Heart left ventricle (tissue), 16 donors: ENCODE measurements around the gene TMEM181. TPM values are rescaled to one million over a fixed set of nuclear protein-coding genes. Genes with fewer than 3 reads are reported as not detected.

Experiments
- ATAC-seq, 4 donors: fragments of 200-7000 bp; cut with Tn5 transposase; one replicate each; pipeline ENCODE4 v1.9.1; 2020 to 2022; ENCODE audit warnings: moderate library complexity in 4 of 4, mild to moderate bottlenecking in 3 of 4, moderate number of reproducible peaks in 1 of 4
- DNase-seq, 5 donors: peaks; one replicate each; pipeline ENCODE4 v3.0.0-alpha.2; 2020
- H3K27ac ChIP-seq, 12 donors: fragments of 200-600 bp; sonication (generic) in 4 of 12; one replicate each; pipeline versions ENCODE4 v1.5.0 to v1.8.0; 2016 to 2022; ENCODE audit warnings: mild to moderate bottlenecking in 2 of 12
- H3K27me3 ChIP-seq, 9 donors: fragments of 200-600 bp; sonication (generic) in 2 of 9; one replicate each; pipeline versions ENCODE4 v1.5.1 to v1.8.0; 2016 to 2022; ENCODE audit warnings: mild to moderate bottlenecking in 3 of 9
- H3K36me3 ChIP-seq, 9 donors: fragments of 200-600 bp; sonication (generic) in 2 of 9; one replicate each; pipeline versions ENCODE4 v1.5.0 to v1.8.0; 2018 to 2022; ENCODE audit warnings: mild to moderate bottlenecking in 2 of 9
- H3K4me1 ChIP-seq, 12 donors: fragments of 200-600 bp; sonication (generic) in 4 of 12; one replicate each; pipeline versions ENCODE4 v1.5.0 to v1.8.0; 2016 to 2022; ENCODE audit warnings: mild to moderate bottlenecking in 3 of 12
- H3K4me3 ChIP-seq, 12 donors: fragments of 200-600 bp; sonication (generic) in 4 of 12; one replicate each; pipeline versions ENCODE4 v1.5.0 to v1.8.0; 2017 to 2022; ENCODE audit warnings: mild to moderate bottlenecking in 9 of 12, moderate library complexity in 4 of 12
- H3K9me3 ChIP-seq, 12 donors: fragments of 200-600 bp; sonication (generic) in 4 of 12; one replicate each; pipeline versions ENCODE4 v1.5.0 to v1.8.0; 2016 to 2022; ENCODE audit warnings: mild to moderate bottlenecking in 1 of 12
- CTCF ChIP-seq, 12 donors: fragments of 200-600 bp; sonication (generic) in 4 of 12; IDR thresholded peaks; one replicate each; pipeline versions ENCODE4 v1.5.0 to v1.8.0; 2018 to 2022; ENCODE audit warnings: antibody characterized with exemption in 12 of 12, mild to moderate bottlenecking in 5 of 12
- POLR2A ChIP-seq, 2 donors: fragments of 450-650 bp; IDR thresholded peaks; one replicate each; pipeline ENCODE4 v1.6.1; 2017; ENCODE audit warnings: antibody characterized with exemption in 2 of 2, mild to moderate bottlenecking in 2 of 2, moderate library complexity in 2 of 2
- WGBS, 4 donors: extraction: QIAGEN DNeasy Blood & Tissue Kit in 2 of 4; methylation state at CpG; one replicate each; pipeline versions ENCODE4 v1.1.5 to v1.1.7; 2013 to 2018; 5-methylcytosine and 5-hydroxymethylcytosine counted together
- intact Hi-C, 10 donors: fragments of 100-400 bp; cut with DNase I; formaldehyde crosslinking; loops; one replicate each; pipeline versions ENCODE4 v1.11.1 to v1.14.2; 2022
- polyA plus RNA-seq, 2 donors: library from polyadenylated mRNA; stranded (reverse); fragments of 200-250 nt; gene quantifications; one replicate each; pipeline ENCODE4 v1.2.3, GENCODE V29; 2013
- total RNA-seq, 9 donors: library from RNA; depleted of rRNA in 2 of 9; stranded (reverse); fragments of >200 nt in 2 of 9; fragmentation: NEBNext Ultra II Directional in 3 of 9; extraction: Animal tissue kit (Norgen Biotek cat#: 25700) in 3 of 9; gene quantifications; one replicate each; pipeline versions ENCODE4 v1.1.0 to v1.2.4, GENCODE V29; 2016 to 2023
- donor health status: ischemic (EF 13 %, LVEDD 7.1; RV severe dilation, severe dysfunction).
- donor health status: healthy with polysubstance abuse.
- donor health status: DM: no; HTN: yes; CAD: no.
- donor health status: DM: no; HTN: no; CAD: no.
- donor health status: ischemic (EF 25% LVEDD 6.9; RV normal size, moderate dysfunction).
- donor health status: ischemic (EF 25% LVEDD 5.7; RV mildly dilated, moderate dysfunction).
- donor health status: healthy.
- donor health status: DM: yes; HTN: yes; CAD: no.
- donor health status: ischemic (EF 35%, LVEDD 5.7; RV mildly dilated, moderate dysfunction).
- donor health status: nonischemic (EF 11% LVEDD 7.7; RV severe dilation, severe dysfunction).
- donor health status: DM: yes; HTN: yes; CAD: no.
- donor health status: PGD.
- donor health status: ischemic (EF 29% LVEDD 5.4; RV normal size, mild dysfunction).
- donor health status: nonischemic (EF 23%, LVEDD 6.1; RV moderate dilation, normal function).

TMEM181 gene
- total and polyA plus RNA-seq, 11 donors, result 4.3 to 14.3 (median 10.1) TPM

GRCh38 chr6:158608221-158608620 lies 48.3 kb downstream of the TMEM181 start:
- Histone ChIP-seq H3K36me3 (peaks cover 0 to 78% (median 39%) of the 10 kb centered on the region in 9 donors), H3K4me3 (no peak overlapping the region), H3K27me3 (no peaks in the 10 kb centered on the region), H3K27ac (no peak overlapping the region), H3K4me1 (peaks cover 0 to 32% (median 20%) of the 10 kb centered on the region in 12 donors), H3K9me3 (no peaks in the 10 kb centered on the region)
- ATAC-seq (no peak), DNase-seq (no peak)
- WGBS, 4 donors, result 94 to 98% (median 95%) methylated on average over 12 of the region's 12 CpGs
- no peak for TF ChIP-seq POLR2A (IDR thresholded peaks at IDR 0.05)
- TF ChIP-seq CTCF (IDR thresholded peaks at IDR 0.05), result no peak
- intact Hi-C loops, result loop anchor here in 6 of 10 donors (5.0 to 10.0 kb wide), 3 partner anchors 381 to 386 kb away; no protein-coding TSS in a partner anchor

- DNase-seq, result no peak
- H3K4me3 ChIP-seq, result no peak overlapping the region
These were observed 49.7 kb downstream of the TMEM181 start for GRCh38 chr6:158609455-158610155.

GRCh38 chr6:158610319-158610968 lies 50.6 kb downstream of the TMEM181 start:
- DNase-seq (no peak), ATAC-seq (peak; percentile 57 to 74 (median 66))
- Histone ChIP-seq H3K36me3 (peaks cover 0 to 67% (median 39%) of the 10 kb centered on the region in 9 donors), H3K27me3 (no peaks in the 10 kb centered on the region), H3K4me3 (no peak overlapping the region), H3K9me3 (peaks cover 0 to 8% (median 0%) of the 10 kb centered on the region in 12 donors), H3K27ac (peak overlapping the region in 6 of 12 donors; percentile 5 to 69 (median 58)), H3K4me1 (peaks cover 0 to 32% (median 20%) of the 10 kb centered on the region in 12 donors)
- TF ChIP-seq POLR2A (IDR thresholded peaks at IDR 0.05), result no peak
- no peak for TF ChIP-seq CTCF (IDR thresholded peaks at IDR 0.05)
- WGBS, 4 donors, result 64 to 79% (median 71%) methylated on average over 9 of the region's 9 CpGs
- intact Hi-C loops, result no loop called here

More at GRCh38 chr6:158609455-158610155, 49.7 kb downstream of the TMEM181 start:
- WGBS, 4 donors, result 79 to 83% (median 82%) methylated on average over 11 to 13 of the region's 13 CpGs
- H3K9me3 ChIP-seq, result peaks cover 0 to 3% (median 0%) of the 10 kb centered on the region in 12 donors
- no peak for TF ChIP-seq POLR2A (IDR thresholded peaks at IDR 0.05)
- TF ChIP-seq CTCF (IDR thresholded peaks at IDR 0.05), result no peak
- peaks cover 0 to 32% (median 20%) of the 10 kb centered on the region in 12 donors for H3K4me1 ChIP-seq
- intact Hi-C loops, result loop anchor here in 6 of 10 donors (5.0 to 10.0 kb wide), 3 partner anchors 382 to 387 kb away; no protein-coding TSS in a partner anchor
- H3K36me3 ChIP-seq, result peaks cover 0 to 70% (median 40%) of the 10 kb centered on the region in 9 donors
- H3K27me3 ChIP-seq, result no peaks in the 10 kb centered on the region
- peak overlapping the region in 6 of 12 donors; percentile 5 to 69 (median 58) for H3K27ac ChIP-seq
- ATAC-seq, result peak in 1 of 4 donors; percentile 44

- Histone ChIP-seq H3K27me3 (no peaks in the 10 kb centered on the region), H3K4me1 (peaks cover 0 to 32% (median 20%) of the 10 kb centered on the region in 12 donors), H3K9me3 (peaks cover 0 to 12% (median 0%) of the 10 kb centered on the region in 12 donors), H3K36me3 (peaks cover 0 to 61% (median 34%) of the 10 kb centered on the region in 9 donors), H3K27ac (peak overlapping the region in 5 of 12 donors; percentile 43 to 69 (median 61)), H3K4me3 (no peak overlapping the region)
- 60 to 66% (median 63%) methylated on average over 3 of the region's 3 CpGs for WGBS, 4 donors
- ATAC-seq (no peak), DNase-seq (no peak)
- no peak for TF ChIP-seq CTCF (IDR thresholded peaks at IDR 0.05)
- no peak for TF ChIP-seq POLR2A (IDR thresholded peaks at IDR 0.05)
- intact Hi-C loops, result no loop called here
These were observed 51.1 kb downstream of the TMEM181 start for GRCh38 chr6:158611039-158611438.
